ENCODE data around the gene HELB. TPM values are rescaled to one million over a fixed set of nuclear protein-coding genes. Genes with fewer than 3 reads are reported as not detected.
"Not testable (repeated sequence)": the region's sequence is repeated elsewhere in the genome, so short reads cannot be mapped to it uniquely, and the experiment has no call there.

Gene HELB
- total RNA-seq, 2 donors from 2014 or later: 29.7 to 31.9 TPM

DNA sequence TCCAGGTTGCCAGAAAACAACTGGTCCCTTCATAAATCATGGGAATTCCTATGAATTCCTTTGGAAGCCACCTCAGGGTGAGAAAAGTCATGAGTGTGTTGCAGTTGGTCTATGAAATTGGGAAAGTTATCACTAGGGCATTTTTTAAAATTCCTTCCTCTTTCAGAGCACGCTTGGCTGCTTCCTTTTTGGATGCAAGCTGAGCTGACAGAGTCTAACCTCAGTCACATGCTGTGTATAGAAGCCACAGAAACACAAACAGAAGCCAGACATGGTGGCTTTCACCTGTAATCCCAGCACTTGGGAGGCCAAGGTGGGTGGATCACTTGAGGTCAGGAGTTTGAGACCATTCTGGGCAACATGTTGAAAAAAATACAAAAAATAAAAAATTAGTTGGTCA is 21.7 kb upstream of the HELB start:
- no peak for ATAC-seq (replicated peaks in 1 of 2)
- no peak for DNase-seq
- Mint-ChIP-seq H3K9me3 (peaks cover 7% of the 10 kb centered on the region in 2 donors), H3K27me3 (ENCODE audit: low read depth) (no peaks in the 10 kb centered on the region), H3K36me3 (ENCODE audit: insufficient read depth in 2 of 2) (peaks cover 6 to 11% of the 10 kb centered on the region in 2 donors), H3K4me1 (ENCODE audit: low read depth) (peaks cover 32% of the 10 kb centered on the region), H3K27ac (no peak overlapping the region), H3K4me3 (no peak overlapping the region)

DNA sequence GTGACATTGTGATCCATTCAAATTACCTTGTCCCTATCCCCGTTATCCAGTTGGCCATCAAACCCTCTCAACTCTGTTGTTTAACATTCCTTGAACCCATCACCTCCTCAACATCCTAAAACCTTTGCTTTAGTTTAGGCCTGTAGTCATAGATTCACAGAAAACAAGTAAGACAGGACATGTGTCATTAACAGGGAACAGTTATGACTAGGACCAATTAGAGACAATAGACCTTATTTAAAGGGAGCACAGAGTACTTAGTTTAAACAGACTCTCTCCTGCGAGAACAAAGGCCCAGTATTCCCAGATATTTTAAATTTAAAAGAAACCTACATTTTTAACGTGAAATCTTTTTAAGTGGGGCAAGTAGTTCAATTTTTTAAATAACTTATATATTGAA is 20.0 kb upstream of the HELB start:
- DNase-seq (no peak), ATAC-seq (replicated peaks in 1 of 2) (no peak)
- H3K4me3 Mint-ChIP-seq: no peak overlapping the region
- H3K36me3 Mint-ChIP-seq (ENCODE audit: insufficient read depth in 2 of 2): peaks cover 6 to 11% of the 10 kb centered on the region in 2 donors
- peaks cover 7% of the 10 kb centered on the region in 2 donors for H3K9me3 Mint-ChIP-seq
- peaks cover 36% of the 10 kb centered on the region for H3K4me1 Mint-ChIP-seq (ENCODE audit: low read depth)
- no peak overlapping the region for H3K27ac Mint-ChIP-seq
- no peaks in the 10 kb centered on the region for H3K27me3 Mint-ChIP-seq (ENCODE audit: low read depth)

DNA sequence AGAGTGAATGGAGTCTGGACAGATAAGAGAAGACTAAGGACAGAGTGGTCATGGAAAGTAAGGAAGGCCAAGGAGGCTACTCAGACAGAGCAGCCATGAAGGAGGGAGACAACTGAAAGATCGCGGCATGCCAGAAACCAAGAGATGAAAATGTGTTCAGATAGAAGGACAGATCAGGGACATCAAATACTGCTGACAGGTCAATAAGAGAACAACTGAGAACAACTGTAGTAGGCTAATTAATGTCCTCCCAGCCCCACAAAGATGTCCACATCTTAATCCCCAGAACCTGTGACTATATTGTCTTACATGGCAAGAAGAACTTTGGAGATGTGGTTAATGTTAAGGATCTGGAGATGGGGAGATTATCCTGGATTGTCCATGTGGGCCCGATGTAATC is 15.0 kb upstream of the HELB start:
- peaks cover 1 to 2% of the 10 kb centered on the region in 2 donors for H3K9me3 Mint-ChIP-seq
- H3K4me3 Mint-ChIP-seq: peak overlapping the region; percentile 3 to 27
- peaks cover 65% of the 10 kb centered on the region for H3K4me1 Mint-ChIP-seq (ENCODE audit: low read depth)
- H3K27me3 Mint-ChIP-seq (ENCODE audit: low read depth): no peaks in the 10 kb centered on the region
- peaks cover 0 to 4% of the 10 kb centered on the region in 2 donors for H3K36me3 Mint-ChIP-seq (ENCODE audit: insufficient read depth in 2 of 2)
- ATAC-seq (replicated peaks in 1 of 2) (no peak), DNase-seq (no peak)
- peak overlapping the region; percentile 47 for H3K27ac Mint-ChIP-seq

- peaks cover 1 to 2% of the 10 kb centered on the region in 2 donors for H3K9me3 Mint-ChIP-seq
- H3K27me3 Mint-ChIP-seq (ENCODE audit: low read depth): no peaks in the 10 kb centered on the region
- peak overlapping the region; percentile 20 for H3K27ac Mint-ChIP-seq
- DNase-seq: peak; percentile 39 to 46
- H3K4me3 Mint-ChIP-seq: peak overlapping the region; percentile 3 to 52
- H3K36me3 Mint-ChIP-seq (ENCODE audit: insufficient read depth in 2 of 2): peaks cover 0 to 3% of the 10 kb centered on the region in 2 donors
- peak; percentile 81 to 86 for ATAC-seq (replicated peaks in 1 of 2)
- H3K4me1 Mint-ChIP-seq (ENCODE audit: low read depth): peaks cover 65% of the 10 kb centered on the region
Measured at GRCh38 chr12:66288121-66288520, 14.2 kb upstream of the HELB start.

- ATAC-seq (replicated peaks in 1 of 2): no peak
- Mint-ChIP-seq H3K4me1 (ENCODE audit: low read depth) (peaks cover 61% of the 10 kb centered on the region), H3K27me3 (ENCODE audit: low read depth) (no peaks in the 10 kb centered on the region), H3K27ac (no peak overlapping the region), H3K9me3 (peaks cover 2 to 3% of the 10 kb centered on the region in 2 donors), H3K36me3 (ENCODE audit: insufficient read depth in 2 of 2) (peaks cover 1 to 3% of the 10 kb centered on the region in 2 donors), H3K4me3 (no peak overlapping the region)
- no peak for DNase-seq
Measured at GRCh38 chr12:66289485-66289884, 12.8 kb upstream of the HELB start.

DNA sequence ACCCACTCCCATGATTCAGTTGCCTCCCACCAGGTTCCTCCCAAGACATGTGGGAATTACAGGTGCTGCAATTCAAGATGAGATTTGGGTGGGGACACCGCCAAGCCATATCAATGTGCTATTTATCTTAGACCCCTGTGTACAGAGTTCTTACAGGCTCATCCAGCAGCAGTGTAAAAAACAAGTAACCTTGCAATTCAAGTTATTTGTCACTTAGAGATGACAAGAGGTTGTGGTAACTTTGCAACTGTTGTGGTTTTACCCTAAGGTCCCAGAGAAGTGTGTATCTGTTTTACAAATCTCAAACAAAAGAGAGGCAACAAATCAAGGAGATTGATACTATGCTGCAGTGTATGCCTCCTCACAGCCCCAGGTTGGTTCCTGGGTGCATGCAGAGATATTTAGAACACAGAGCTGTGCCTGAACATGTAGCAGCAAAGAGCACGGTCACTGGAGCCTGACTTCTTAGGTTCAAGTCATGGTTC is 11.5 kb upstream of the HELB start:
- Mint-ChIP-seq H3K27ac (peak overlapping the region; percentile 7), H3K4me1 (ENCODE audit: low read depth) (peaks cover 60% of the 10 kb centered on the region), H3K27me3 (ENCODE audit: low read depth) (no peaks in the 10 kb centered on the region), H3K36me3 (ENCODE audit: insufficient read depth in 2 of 2) (peaks cover 1 to 3% of the 10 kb centered on the region in 2 donors), H3K4me3 (peak overlapping the region; percentile 38 to 45), H3K9me3 (peaks cover 2 to 3% of the 10 kb centered on the region in 2 donors)
- ATAC-seq (replicated peaks in 1 of 2) (peak; percentile 84 to 89), DNase-seq (peak in 1 of 2 donors; percentile 28)

DNA sequence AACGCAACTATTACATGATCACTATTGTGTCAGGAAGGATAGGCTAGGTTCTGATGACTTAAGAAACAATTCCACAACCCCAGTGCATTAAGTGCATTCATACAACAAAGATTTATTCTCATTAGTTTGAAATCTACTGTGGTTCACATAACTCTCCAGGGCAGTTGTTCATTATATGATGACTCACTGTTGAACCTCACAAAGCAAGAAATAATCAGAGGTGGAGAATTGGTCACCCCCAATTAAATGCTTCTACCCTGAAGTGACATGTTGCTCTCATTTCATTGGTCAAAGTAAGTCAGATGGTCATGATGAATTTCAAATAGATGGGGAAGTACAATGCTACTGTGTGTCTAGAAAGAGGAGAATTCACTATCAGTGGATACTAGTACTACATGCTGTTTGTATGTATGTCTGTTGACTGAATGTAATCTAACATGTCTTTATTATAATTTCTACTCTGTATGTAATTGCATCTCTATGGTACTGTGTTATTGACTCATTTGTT is 6.1 kb upstream of the HELB start:
- no peak overlapping the region for H3K27ac Mint-ChIP-seq
- no peak overlapping the region for H3K4me3 Mint-ChIP-seq
- H3K36me3 Mint-ChIP-seq (ENCODE audit: insufficient read depth in 2 of 2): peaks cover 1 to 2% of the 10 kb centered on the region in 2 donors
- peaks cover 2 to 3% of the 10 kb centered on the region in 2 donors for H3K9me3 Mint-ChIP-seq
- ATAC-seq (replicated peaks in 1 of 2) (peak in 1 of 2 donors; percentile 7), DNase-seq (no peak)
- peaks cover 32% of the 10 kb centered on the region for H3K4me1 Mint-ChIP-seq (ENCODE audit: low read depth)
- no peaks in the 10 kb centered on the region for H3K27me3 Mint-ChIP-seq (ENCODE audit: low read depth)

DNA sequence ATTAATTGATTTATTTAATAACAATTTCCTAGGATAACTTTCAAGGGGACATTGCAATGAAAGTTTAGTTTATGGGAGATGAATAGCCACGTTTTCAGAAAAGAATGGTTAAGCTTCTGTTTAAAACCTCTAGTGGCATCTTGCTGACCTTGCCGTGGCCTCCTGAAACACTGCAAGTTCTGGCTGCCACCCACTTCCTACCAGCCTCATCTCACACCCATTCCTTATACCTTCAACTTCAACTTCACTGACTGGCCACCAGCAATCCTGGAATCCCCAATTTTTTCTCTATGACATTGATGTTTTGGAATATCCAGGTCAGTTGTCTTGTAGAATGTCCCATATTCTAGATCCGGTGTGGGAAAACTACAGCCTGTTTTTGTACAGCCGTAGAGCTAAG is 5.2 kb upstream of the HELB start:
- Mint-ChIP-seq H3K27ac (no peak overlapping the region), H3K27me3 (ENCODE audit: low read depth) (no peaks in the 10 kb centered on the region), H3K9me3 (peaks cover 0 to 1% of the 10 kb centered on the region in 2 donors), H3K4me3 (no peak overlapping the region), H3K36me3 (ENCODE audit: insufficient read depth in 2 of 2) (peaks cover 0 to 1% of the 10 kb centered on the region in 2 donors), H3K4me1 (ENCODE audit: low read depth) (peaks cover 29% of the 10 kb centered on the region)
- no peak for ATAC-seq (replicated peaks in 1 of 2)
- no peak for DNase-seq

DNA sequence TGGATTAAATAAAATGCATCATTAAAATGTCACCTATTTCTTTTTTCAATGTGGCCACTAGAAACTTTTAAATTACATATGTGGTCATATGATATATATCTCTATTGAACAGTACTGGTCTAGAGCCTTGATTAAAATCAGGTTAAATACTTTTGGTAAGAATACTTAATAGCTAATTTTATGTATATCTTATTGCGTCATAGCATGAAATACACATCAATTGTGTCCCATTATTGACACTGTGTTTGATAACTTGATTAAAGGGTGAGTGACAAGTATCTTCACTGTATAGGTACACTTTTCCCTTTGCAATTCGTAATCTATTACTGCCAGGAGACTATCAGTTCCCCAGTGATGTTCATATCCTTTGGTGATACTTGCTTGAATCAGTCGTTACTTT is 4.4 kb upstream of the HELB start:
- H3K9me3 Mint-ChIP-seq: peaks cover 0 to 1% of the 10 kb centered on the region in 2 donors
- H3K4me1 Mint-ChIP-seq (ENCODE audit: low read depth): peaks cover 31% of the 10 kb centered on the region
- H3K36me3 Mint-ChIP-seq (ENCODE audit: insufficient read depth in 2 of 2): peaks cover 4 to 5% of the 10 kb centered on the region in 2 donors
- no peak overlapping the region for H3K27ac Mint-ChIP-seq
- H3K4me3 Mint-ChIP-seq: no peak overlapping the region
- H3K27me3 Mint-ChIP-seq (ENCODE audit: low read depth): no peaks in the 10 kb centered on the region
- no peak for DNase-seq
- ATAC-seq (replicated peaks in 1 of 2): no peak

- H3K27ac Mint-ChIP-seq: peak overlapping the region; percentile 100
- ATAC-seq (replicated peaks in 1 of 2): no peak
- no peaks in the 10 kb centered on the region for H3K9me3 Mint-ChIP-seq
- no peak for DNase-seq
- H3K4me1 Mint-ChIP-seq (ENCODE audit: low read depth): peaks cover 53% of the 10 kb centered on the region
- no peaks in the 10 kb centered on the region for H3K27me3 Mint-ChIP-seq (ENCODE audit: low read depth)
- peak overlapping the region; percentile 88 to 98 for H3K4me3 Mint-ChIP-seq
- peaks cover 11 to 35% of the 10 kb centered on the region in 2 donors for H3K36me3 Mint-ChIP-seq (ENCODE audit: insufficient read depth in 2 of 2)
Measured at GRCh38 chr12:66302827-66303169, 505 bp downstream of the HELB start.

- peak overlapping the region; percentile 100 for H3K27ac Mint-ChIP-seq
- peaks cover 11 to 37% of the 10 kb centered on the region in 2 donors for H3K36me3 Mint-ChIP-seq (ENCODE audit: insufficient read depth in 2 of 2)
- peak overlapping the region; percentile 88 to 98 for H3K4me3 Mint-ChIP-seq
- not testable (repeated sequence) for H3K9me3 Mint-ChIP-seq; H3K27me3 Mint-ChIP-seq (ENCODE audit: low read depth)
- H3K4me1 Mint-ChIP-seq (ENCODE audit: low read depth): peaks cover 59% of the 10 kb centered on the region
- ATAC-seq (replicated peaks in 1 of 2) (peak; percentile 80), DNase-seq (peak; percentile 19 to 25)
Measured at GRCh38 chr12:66303316-66303804, 1.1 kb downstream of the HELB start.

- H3K4me1 Mint-ChIP-seq (ENCODE audit: low read depth): peaks cover 66% of the 10 kb centered on the region
- H3K27ac Mint-ChIP-seq: peak overlapping the region; percentile 100
- ATAC-seq (replicated peaks in 1 of 2) (no peak), DNase-seq (no peak)
- H3K9me3 Mint-ChIP-seq: no peaks in the 10 kb centered on the region
- H3K36me3 Mint-ChIP-seq (ENCODE audit: insufficient read depth in 2 of 2): peaks cover 11 to 39% of the 10 kb centered on the region in 2 donors
- peak overlapping the region; percentile 88 to 98 for H3K4me3 Mint-ChIP-seq
- no peaks in the 10 kb centered on the region for H3K27me3 Mint-ChIP-seq (ENCODE audit: low read depth)
Measured at GRCh38 chr12:66304296-66304900, 2.1 kb downstream of the HELB start.

DNA sequence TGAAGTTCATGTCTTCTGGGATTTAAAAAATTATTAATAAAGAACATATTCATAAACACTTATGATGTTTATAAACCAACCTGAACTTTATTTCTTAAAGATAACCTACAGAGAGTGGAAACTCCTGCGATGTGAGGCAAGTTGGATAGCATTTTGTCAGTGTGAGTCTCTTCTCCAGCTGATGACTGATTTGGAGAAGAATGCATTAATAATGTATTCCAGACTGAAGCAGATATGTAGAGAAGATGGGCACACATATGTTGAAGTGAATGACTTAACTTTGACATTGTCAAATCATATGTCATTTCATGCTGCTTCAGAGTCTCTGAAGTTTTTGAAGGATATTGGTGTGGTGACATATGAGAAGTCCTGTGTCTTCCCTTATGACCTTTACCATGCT is 7.3 kb downstream of the HELB start:
- H3K4me1 Mint-ChIP-seq (ENCODE audit: low read depth): peaks cover 93% of the 10 kb centered on the region
- no peak for DNase-seq
- ATAC-seq (replicated peaks in 1 of 2): no peak
- H3K27me3 Mint-ChIP-seq (ENCODE audit: low read depth): no peaks in the 10 kb centered on the region
- H3K36me3 Mint-ChIP-seq (ENCODE audit: insufficient read depth in 2 of 2): peaks cover 25 to 65% of the 10 kb centered on the region in 2 donors
- H3K4me3 Mint-ChIP-seq: peak overlapping the region in 1 of 2 donors; percentile 13
- H3K27ac Mint-ChIP-seq: no peak overlapping the region
- no peaks in the 10 kb centered on the region for H3K9me3 Mint-ChIP-seq

All from activated T-cell treated with anti-CD3 and anti-CD28 coated beads, Interleukin-2, amount 50 U/mL, for 72 hours (primary cell).